Osteoblast (primary cell): ENCODE data around the gene SRRM2. TPM values are rescaled to one million over a fixed set of nuclear protein-coding genes. Genes with fewer than 3 reads are reported as not detected.

ENCODE experiments used
- DNase-seq: peaks from one replicate; pipeline ENCODE4 v3.0.0; 2011; ENCODE audit warnings: low spot score, mixed read lengths; ENCODE audit not compliant: insufficient read length; ENCODE audit errors: missing footprints
- H2AFZ ChIP-seq: 2 replicates; pipeline ENCODE4 v1.6.0; 2011; ENCODE audit warnings: mild to moderate bottlenecking, low read length
- H3K27ac ChIP-seq: 2 replicates; pipeline ENCODE4 v1.5.1; 2011; ENCODE audit warnings: mild to moderate bottlenecking, low read depth, low read length, moderate library complexity
- H3K27me3 ChIP-seq: 2 replicates; pipeline ENCODE4 v1.6.0; 2012; ENCODE audit warnings: mild to moderate bottlenecking, control low read depth, inconsistent platforms, low read length, moderate library complexity; ENCODE audit not compliant: insufficient read depth
- H3K36me3 ChIP-seq: 2 replicates; pipeline ENCODE4 v1.5.1; 2011; ENCODE audit warnings: mild to moderate bottlenecking, low read length, control low read depth, moderate library complexity; ENCODE audit not compliant: insufficient read depth
- H3K4me1 ChIP-seq: 2 replicates; pipeline ENCODE4 v1.5.1; 2011; ENCODE audit warnings: mild to moderate bottlenecking, low read length, control low read depth, moderate library complexity; ENCODE audit not compliant: insufficient read depth
- H3K4me2 ChIP-seq: 2 replicates; pipeline ENCODE4 v1.6.0; 2011; ENCODE audit warnings: mild to moderate bottlenecking, low read length; ENCODE audit not compliant: insufficient read depth
- H3K4me3 ChIP-seq: fragments of 200-600 bp; sonication (generic); 3 replicates; pipeline ENCODE4 v1.5.1; 2012; ENCODE audit warnings: mild to moderate bottlenecking, low read length, inconsistent platforms; ENCODE audit not compliant: insufficient read depth
- H3K79me2 ChIP-seq: 2 replicates; pipeline ENCODE4 v1.6.0; 2012; ENCODE audit warnings: mild to moderate bottlenecking, low read length, control low read depth, inconsistent platforms; ENCODE audit not compliant: insufficient read depth
- H3K9me3 ChIP-seq: 2 replicates; pipeline ENCODE4 v1.5.1; 2011; ENCODE audit warnings: low read depth, low read length, control low read depth
- H4K20me1 ChIP-seq: 2 replicates; pipeline ENCODE4 v1.6.0; 2012; ENCODE audit warnings: mild to moderate bottlenecking, low read length, control low read depth; ENCODE audit not compliant: insufficient read depth
- small RNA-seq: library from RNA; depleted of rRNA; stranded (forward); fragments of <200 nt; gene quantifications from one replicate; pipeline ENCODE3, GENCODE V24; 2012
- total RNA-seq: library from RNA; depleted of rRNA; stranded (reverse); fragments of >200 nt; gene quantifications from 2 replicates; pipeline ENCODE4 v1.2.3, GENCODE V29; 2012
- TF ChIP-seq, protein P1 (sequence below): IDR thresholded peaks from 2 replicates; pipeline ENCODE4 v1.5.1; 2011; ENCODE audit warnings: mild to moderate bottlenecking, low read depth, low read length, moderate library complexity; ENCODE audit errors: extremely low read depth

Gene SRRM2
- total RNA-seq, 1 donor, result 56.8 TPM

DNA sequence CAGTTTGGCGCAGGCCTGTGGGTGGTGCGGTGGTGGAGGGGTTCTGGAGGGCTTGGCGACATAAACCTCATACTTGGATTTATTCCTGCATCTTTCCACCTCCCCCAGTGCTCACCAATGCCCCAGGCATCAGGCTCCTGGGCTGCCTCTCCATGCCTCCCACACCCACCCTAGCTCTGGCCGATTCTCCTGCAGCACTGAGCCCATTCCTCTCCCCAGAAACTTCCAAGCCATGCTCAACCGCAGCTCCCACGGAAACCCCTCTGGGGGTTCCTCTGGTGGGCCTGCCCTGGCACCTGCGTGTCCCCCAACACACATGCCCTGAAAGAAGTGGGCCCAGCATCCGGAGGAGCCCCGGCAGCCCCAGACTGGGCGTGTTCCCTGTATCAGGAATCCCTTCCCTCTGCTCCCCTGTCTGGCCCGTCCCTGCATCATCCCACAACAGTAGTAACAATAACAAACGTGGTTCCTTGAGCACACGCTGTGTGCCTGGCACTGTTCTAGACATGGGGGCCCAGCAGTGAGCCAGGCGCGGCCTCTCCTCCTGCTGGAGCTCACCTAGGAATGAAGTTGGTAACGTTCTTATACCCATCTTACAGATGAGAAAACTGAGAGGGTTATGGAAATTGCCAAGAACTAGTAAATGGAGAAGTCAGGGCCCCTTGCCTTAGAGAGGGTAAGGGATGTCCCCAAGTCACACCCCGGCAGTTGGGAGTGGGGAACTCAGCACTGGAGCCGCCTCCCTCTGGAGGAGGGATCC is 66.9 kb downstream of the SRRM2 start:
- no peak overlapping the region for H2AFZ ChIP-seq
- DNase-seq, result peak; percentile 58
- H3K79me2 ChIP-seq, result no peaks in the 10 kb centered on the region
- no peaks in the 10 kb centered on the region for H3K4me1 ChIP-seq
- peaks cover 31% of the 10 kb centered on the region for H3K27me3 ChIP-seq
- TF ChIP-seq, protein P1, sequence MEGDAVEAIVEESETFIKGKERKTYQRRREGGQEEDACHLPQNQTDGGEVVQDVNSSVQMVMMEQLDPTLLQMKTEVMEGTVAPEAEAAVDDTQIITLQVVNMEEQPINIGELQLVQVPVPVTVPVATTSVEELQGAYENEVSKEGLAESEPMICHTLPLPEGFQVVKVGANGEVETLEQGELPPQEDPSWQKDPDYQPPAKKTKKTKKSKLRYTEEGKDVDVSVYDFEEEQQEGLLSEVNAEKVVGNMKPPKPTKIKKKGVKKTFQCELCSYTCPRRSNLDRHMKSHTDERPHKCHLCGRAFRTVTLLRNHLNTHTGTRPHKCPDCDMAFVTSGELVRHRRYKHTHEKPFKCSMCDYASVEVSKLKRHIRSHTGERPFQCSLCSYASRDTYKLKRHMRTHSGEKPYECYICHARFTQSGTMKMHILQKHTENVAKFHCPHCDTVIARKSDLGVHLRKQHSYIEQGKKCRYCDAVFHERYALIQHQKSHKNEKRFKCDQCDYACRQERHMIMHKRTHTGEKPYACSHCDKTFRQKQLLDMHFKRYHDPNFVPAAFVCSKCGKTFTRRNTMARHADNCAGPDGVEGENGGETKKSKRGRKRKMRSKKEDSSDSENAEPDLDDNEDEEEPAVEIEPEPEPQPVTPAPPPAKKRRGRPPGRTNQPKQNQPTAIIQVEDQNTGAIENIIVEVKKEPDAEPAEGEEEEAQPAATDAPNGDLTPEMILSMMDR, result no peak
- H3K36me3 ChIP-seq, result no peaks in the 10 kb centered on the region
- no peaks in the 10 kb centered on the region for H4K20me1 ChIP-seq
- no peaks in the 10 kb centered on the region for H3K9me3 ChIP-seq
- H3K4me3 ChIP-seq, result no peak overlapping the region
- H3K4me2 ChIP-seq, result no peak overlapping the region
- no peak overlapping the region for H3K27ac ChIP-seq

DNA sequence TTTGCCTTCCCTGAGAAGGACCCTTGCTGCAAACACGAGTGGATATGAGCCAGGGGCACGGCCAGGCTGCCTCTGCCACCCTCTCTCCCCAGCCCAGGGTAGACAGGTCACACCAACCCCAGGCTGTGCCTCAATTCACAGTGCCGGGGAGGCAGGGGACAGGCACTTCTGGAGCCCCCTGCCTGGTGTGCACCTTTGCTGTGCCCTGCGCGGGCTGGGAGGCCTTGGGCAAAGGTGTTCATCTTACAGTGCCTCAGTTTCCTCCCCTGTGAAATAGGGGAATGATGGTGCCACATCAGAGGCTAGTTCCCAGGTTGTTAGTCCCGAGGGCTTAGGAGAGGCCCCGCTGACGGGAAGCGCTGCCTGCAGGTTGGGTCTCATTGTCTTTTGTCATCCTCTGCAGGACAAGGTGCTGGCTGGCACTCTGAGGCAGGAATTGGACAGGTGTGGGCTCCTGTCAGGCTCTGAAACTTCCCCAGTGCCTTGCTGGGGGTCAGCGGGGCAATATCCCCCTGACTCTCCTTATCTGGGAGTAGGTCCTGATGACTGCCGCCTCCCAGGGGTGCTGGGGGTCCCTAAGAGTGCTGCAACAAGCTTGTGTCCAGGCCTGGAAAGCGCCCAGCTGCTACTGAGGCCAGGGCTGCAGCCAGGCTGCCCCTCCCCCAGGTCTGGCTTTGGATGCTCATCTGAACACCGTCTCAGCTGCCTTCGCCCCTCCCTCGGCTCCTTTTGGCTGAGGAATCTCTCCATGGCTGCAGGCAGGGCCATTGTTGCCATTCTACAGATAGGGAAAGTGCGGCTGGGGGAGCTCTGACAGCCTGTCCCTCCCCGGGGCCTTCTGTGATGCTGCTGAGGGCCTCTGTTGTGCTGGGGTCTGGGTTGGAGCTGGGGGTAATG is 67.7 kb downstream of the SRRM2 start:
- Histone ChIP-seq H3K4me2 (no peak overlapping the region), H3K9me3 (no peaks in the 10 kb centered on the region), H2AFZ (no peak overlapping the region), H3K36me3 (no peaks in the 10 kb centered on the region), H3K79me2 (no peaks in the 10 kb centered on the region), H3K27me3 (peaks cover 27% of the 10 kb centered on the region), H3K27ac (no peak overlapping the region), H3K4me1 (no peaks in the 10 kb centered on the region), H4K20me1 (no peaks in the 10 kb centered on the region), H3K4me3 (no peak overlapping the region)
- DNase-seq, result peak; percentile 65
- TF ChIP-seq, protein P1, result no peak

Small RNA genes lying within 50 kb of the gene (small RNA-seq; reads per million reads assigned to genes)
- gene SNORA3C, result 0.82 reads per million, percentile 14 among the genes with 10 or more reads in this experiment

Other genes with a start within 250 kb of the SRRM2 start
- 18.8 and 22.7 TPM in 2 replicates for gene ATP6V0C, start 238.7 kb upstream of the SRRM2 start, total RNA-seq
- gene AMDHD2, start 232.3 kb upstream of the SRRM2 start, total RNA-seq, result 88.4 and 94.8 TPM in 2 replicates
- not detected in 2 replicates for gene CEMP1, start 221.2 kb upstream of the SRRM2 start, total RNA-seq
- 19.2 and 23.2 TPM in 2 replicates for gene PDPK1, start 214.6 kb upstream of the SRRM2 start, total RNA-seq
- gene KCTD5, start 70.1 kb upstream of the SRRM2 start, total RNA-seq, result 19.2 and 21.7 TPM in 2 replicates
- 1.5 and 2.5 TPM in 2 replicates for gene PRSS27, start 32.4 kb upstream of the SRRM2 start, total RNA-seq
- gene ELOB, start 24.6 kb downstream of the SRRM2 start, total RNA-seq, result 173 and 195 TPM in 2 replicates
- gene PRSS33, start 34.9 kb downstream of the SRRM2 start, total RNA-seq, result not detected in 2 replicates
- not detected in 2 replicates for gene PRSS41, start 45.8 kb downstream of the SRRM2 start, total RNA-seq
- gene PRSS21, start 64.6 kb downstream of the SRRM2 start, total RNA-seq, result not detected in 2 replicates
- 0.88 and 1.4 TPM in 2 replicates for gene ZG16B, start 77.7 kb downstream of the SRRM2 start, total RNA-seq
- not detected in 2 replicates for gene PRSS22, start 105.5 kb downstream of the SRRM2 start, total RNA-seq
- 38.7 and 43.6 TPM in 2 replicates for gene FLYWCH2, start 130.6 kb downstream of the SRRM2 start, total RNA-seq
- 48.3 and 56.5 TPM in 2 replicates for gene FLYWCH1, start 159.3 kb downstream of the SRRM2 start, total RNA-seq
- not detected in 2 replicates for gene KREMEN2, start 211.6 kb downstream of the SRRM2 start, total RNA-seq
- gene PAQR4, start 216.7 kb downstream of the SRRM2 start, total RNA-seq, result 1.5 and 1.8 TPM in 2 replicates
- 1.4 and 2.1 TPM in 2 replicates for gene PKMYT1, start 227.8 kb downstream of the SRRM2 start, total RNA-seq